22Rv1 (cell line): ENCODE results near the gene MMP17.
A peak's percentile ranks its signal among the peaks of the same experiment; 100 is the strongest.

Source experiments
- H3K27ac ChIP-seq: fragments of 450-650 bp; 2 replicates; pipeline ENCODE4 v1.5.1; 2017
- CTCF ChIP-seq: fragments of 450-650 bp; IDR thresholded peaks from 2 replicates; pipeline ENCODE4 v1.5.1; 2017; ENCODE audit warnings: mild to moderate bottlenecking
- ZFX ChIP-seq: fragments of 450-650 bp; IDR thresholded peaks from 2 replicates; pipeline ENCODE4 v1.6.1; 2017; ENCODE audit warnings: antibody characterized with exemption, borderline replicate concordance

The MMP17 gene

GRCh38 chr12:131836193-131836592 is 8.0 kb downstream of the MMP17 start:
- H3K27ac ChIP-seq, result no peak overlapping the region
- TF ChIP-seq CTCF, result peak; percentile 41
- TF ChIP-seq ZFX, result no peak

GRCh38 chr12:131836714-131837397 is 8.7 kb downstream of the MMP17 start:
- no peak for TF ChIP-seq ZFX
- no peak for TF ChIP-seq CTCF
- no peak overlapping the region for H3K27ac ChIP-seq

GRCh38 chr12:131840643-131841416 is 12.6 kb downstream of the MMP17 start:
- no peak for TF ChIP-seq CTCF
- TF ChIP-seq ZFX, result no peak
- H3K27ac ChIP-seq, result no peak overlapping the region

GRCh38 chr12:131841547-131841946 is 13.4 kb downstream of the MMP17 start:
- H3K27ac ChIP-seq, result no peak overlapping the region
- TF ChIP-seq CTCF, result no peak
- TF ChIP-seq ZFX, result no peak

GRCh38 chr12:131842169-131842568 is 14.0 kb downstream of the MMP17 start:
- no peak overlapping the region for H3K27ac ChIP-seq
- TF ChIP-seq CTCF (no peak), ZFX (no peak)

- no peak overlapping the region for H3K27ac ChIP-seq
- no peak for TF ChIP-seq CTCF
- TF ChIP-seq ZFX, result no peak
Observed at GRCh38 chr12:131843527-131843926, 15.3 kb downstream of the MMP17 start.

GRCh38 chr12:131844140-131844539 is 15.9 kb downstream of the MMP17 start:
- TF ChIP-seq ZFX, result no peak
- no peak for TF ChIP-seq CTCF
- no peak overlapping the region for H3K27ac ChIP-seq
